H9 (cell line): ENCODE data around the gene PLEKHG2. TPM values are rescaled to one million over a fixed set of nuclear protein-coding genes. Genes with fewer than 3 reads are reported as not detected.

ENCODE experiments used
- DNase-seq: peaks from one replicate; pipeline ENCODE4 v3.0.0-alpha.2; 2017
- H2AFZ ChIP-seq: one replicate; pipeline ENCODE4 v1.6.1; 2013; ENCODE audit warnings: mild to moderate bottlenecking, low read length, control low read depth, moderate library complexity
- H2AK5ac ChIP-seq: 2 replicates; pipeline ENCODE4 v1.6.1; 2013; ENCODE audit warnings: low read length, control low read depth, mixed read lengths; ENCODE audit not compliant: insufficient read length
- H2BK120ac ChIP-seq: one replicate; pipeline ENCODE4 v1.6.1; 2013; ENCODE audit warnings: low read depth, mild to moderate bottlenecking, low read length, control low read depth, inconsistent platforms; ENCODE audit not compliant: poor library complexity, severe bottlenecking
- H2BK12ac ChIP-seq: 2 replicates; pipeline ENCODE4 v1.6.1; 2013; ENCODE audit warnings: low read length, control low read depth, mixed read lengths, low read depth; ENCODE audit not compliant: insufficient read length
- H2BK15ac ChIP-seq: 2 replicates; pipeline ENCODE4 v1.6.1; 2013; ENCODE audit warnings: low read depth, low read length, control low read depth
- H2BK20ac ChIP-seq: one replicate; pipeline ENCODE4 v1.6.1; 2013; ENCODE audit warnings: low read depth, mild to moderate bottlenecking, low read length, control low read depth, inconsistent platforms; ENCODE audit not compliant: poor library complexity, severe bottlenecking
- H2BK5ac ChIP-seq: 2 replicates; pipeline ENCODE4 v1.6.1; 2013; ENCODE audit warnings: low read length, control low read depth, mixed read lengths; ENCODE audit not compliant: insufficient read length
- H3K14ac ChIP-seq: 2 replicates; pipeline ENCODE4 v1.6.1; 2013; ENCODE audit warnings: low read length, control low read depth; ENCODE audit not compliant: insufficient read depth
- H3K18ac ChIP-seq: 2 replicates; pipeline ENCODE4 v1.6.1; 2013; ENCODE audit warnings: low read depth, mild to moderate bottlenecking, mixed read lengths, low read length, control low read depth; ENCODE audit not compliant: insufficient read length
- H3K23ac ChIP-seq: 2 replicates; pipeline ENCODE4 v1.6.1; 2013; ENCODE audit warnings: low read length, control low read depth, mixed read lengths, low read depth; ENCODE audit not compliant: insufficient read length
- H3K23me2 ChIP-seq: 2 replicates; pipeline ENCODE4 v1.6.1; 2013; ENCODE audit warnings: low read depth, mild to moderate bottlenecking, mixed read lengths, low read length, control low read depth; ENCODE audit not compliant: insufficient read length, poor library complexity, severe bottlenecking
- H3K27ac ChIP-seq: 2 replicates; pipeline ENCODE4 v1.5.1; 2013; ENCODE audit warnings: low read length, control low read depth, mixed read lengths, low read depth; ENCODE audit not compliant: insufficient read length
- H3K27me3 ChIP-seq: 2 replicates; pipeline ENCODE4 v1.6.1; 2013; ENCODE audit warnings: low read length, control low read depth, inconsistent platforms; ENCODE audit not compliant: insufficient read depth
- H3K4ac ChIP-seq: 2 replicates; pipeline ENCODE4 v1.6.1; 2013; ENCODE audit warnings: low read depth, mild to moderate bottlenecking, control low read depth, inconsistent platforms, low read length, moderate library complexity
- H3K4me1 ChIP-seq: 2 replicates; pipeline ENCODE4 v1.6.1; 2013; ENCODE audit warnings: low read length, control low read depth, inconsistent platforms; ENCODE audit not compliant: insufficient read depth
- H3K4me2 ChIP-seq: 2 replicates; pipeline ENCODE4 v1.6.1; 2013; ENCODE audit warnings: low read length, control low read depth, mixed read lengths; ENCODE audit not compliant: insufficient read length, insufficient read depth
- H3K56ac ChIP-seq: 2 replicates; pipeline ENCODE4 v1.6.1; 2013; ENCODE audit warnings: low read depth, mild to moderate bottlenecking, mixed read lengths, low read length, control low read depth; ENCODE audit not compliant: insufficient read length
- H3K79me1 ChIP-seq: 2 replicates; pipeline ENCODE4 v1.6.1; 2013; ENCODE audit warnings: low read depth, mild to moderate bottlenecking, moderate library complexity, low read length, control low read depth, inconsistent platforms; ENCODE audit not compliant: insufficient read depth, poor library complexity, severe bottlenecking
- H3K79me2 ChIP-seq: 2 replicates; pipeline ENCODE4 v1.6.1; 2013; ENCODE audit warnings: low read length, control low read depth, inconsistent platforms; ENCODE audit not compliant: insufficient read depth
- H3K9ac ChIP-seq: 2 replicates; pipeline ENCODE4 v1.6.1; 2013; ENCODE audit warnings: low read length, control low read depth, mixed read lengths; ENCODE audit not compliant: insufficient read length; ENCODE audit errors: extremely low read depth
- H3K9me3 ChIP-seq: one replicate; pipeline ENCODE4 v1.6.1; 2013; ENCODE audit warnings: low read depth, low read length, inconsistent platforms; ENCODE audit not compliant: control insufficient read depth
- H3T11ph ChIP-seq: one replicate; pipeline ENCODE4 v1.6.1; 2013; ENCODE audit warnings: mild to moderate bottlenecking, low read length, control low read depth, inconsistent platforms
- H4K20me1 ChIP-seq: one replicate; pipeline ENCODE4 v1.6.1; 2013; ENCODE audit not compliant: control insufficient read depth, insufficient read length, insufficient read depth
- H4K5ac ChIP-seq: 2 replicates; pipeline ENCODE4 v1.6.1; 2013; ENCODE audit warnings: low read depth, mild to moderate bottlenecking, mixed read lengths, low read length, control low read depth; ENCODE audit not compliant: insufficient read length
- H4K8ac ChIP-seq: replicated peaks from 2 replicates; pipeline ENCODE4 v1.6.1; 2013; ENCODE audit warnings: low read length, control low read depth, mixed read lengths, low read depth; ENCODE audit not compliant: insufficient read length
- H4K91ac ChIP-seq: 2 replicates; pipeline ENCODE4 v1.6.1; 2013; ENCODE audit warnings: low read depth, mild to moderate bottlenecking, moderate library complexity, mixed read lengths, low read length, control low read depth; ENCODE audit not compliant: insufficient read length
- H3K27ac Mint-ChIP-seq, 3 experiments: 2 replicates in 2 of 3; 3 replicates in 1 of 3; pipeline ENCODE4 v1.8.0; 2020 to 2021; ENCODE audit warnings: mixed read lengths in 3 of 3, mild to moderate bottlenecking in 1 of 3, moderate library complexity in 1 of 3
- H3K27me3 Mint-ChIP-seq: 2 replicates; pipeline ENCODE4 v1.8.0; 2021; ENCODE audit warnings: low read depth, mild to moderate bottlenecking, moderate library complexity, mixed read lengths
- H3K36me3 Mint-ChIP-seq, 3 experiments: 2 replicates in 2 of 3; 3 replicates in 1 of 3; pipeline ENCODE4 v1.8.0; 2020 to 2021; ENCODE audit warnings: low read depth in 3 of 3, mixed read lengths in 3 of 3; ENCODE audit not compliant: insufficient read depth in 1 of 3
- H3K4me1 Mint-ChIP-seq, 2 experiments: 2 replicates each; pipeline ENCODE4 v1.8.0; 2020; ENCODE audit warnings: mixed read lengths in 2 of 2
- H3K4me3 Mint-ChIP-seq, 2 experiments: 2 replicates in 1 of 2; 3 replicates in 1 of 2; pipeline ENCODE4 v1.8.0; 2020 to 2021; ENCODE audit warnings: mild to moderate bottlenecking in 2 of 2, mixed read lengths in 2 of 2, moderate library complexity in 1 of 2
- H3K9me3 Mint-ChIP-seq, 2 experiments: 2 replicates in 1 of 2; 3 replicates in 1 of 2; pipeline ENCODE4 v1.8.0; 2020; ENCODE audit warnings: mild to moderate bottlenecking in 2 of 2, mixed read lengths in 2 of 2, moderate library complexity in 1 of 2
- WGBS: extraction: QIAGEN DNeasy Blood & Tissue Kit; methylation state at CpG from one replicate; pipeline ENCODE4 v1.1.7; 2013; ENCODE audit warnings: missing lambda C conversion rate, low lambda C conversion rate, mixed read lengths; ENCODE audit not compliant: insufficient read length; ENCODE audit errors: extremely low coverage; 5-methylcytosine and 5-hydroxymethylcytosine counted together
- total RNA-seq: library from RNA; stranded (reverse); gene quantifications from 2 replicates; pipeline ENCODE4 v1.2.1, GENCODE V29; 2021
- TF ChIP-seq, protein P1 (sequence below): fragments of 200-600 bp; sonication (generic); conservative IDR thresholded peaks from 3 replicates; pipeline ENCODE4 v1.8.0; 2021; ENCODE audit warnings: antibody characterized with exemption, mild to moderate bottlenecking

Gene PLEKHG2
- total RNA-seq, 1 experiment from 2014 or later: 167 TPM

DNA sequence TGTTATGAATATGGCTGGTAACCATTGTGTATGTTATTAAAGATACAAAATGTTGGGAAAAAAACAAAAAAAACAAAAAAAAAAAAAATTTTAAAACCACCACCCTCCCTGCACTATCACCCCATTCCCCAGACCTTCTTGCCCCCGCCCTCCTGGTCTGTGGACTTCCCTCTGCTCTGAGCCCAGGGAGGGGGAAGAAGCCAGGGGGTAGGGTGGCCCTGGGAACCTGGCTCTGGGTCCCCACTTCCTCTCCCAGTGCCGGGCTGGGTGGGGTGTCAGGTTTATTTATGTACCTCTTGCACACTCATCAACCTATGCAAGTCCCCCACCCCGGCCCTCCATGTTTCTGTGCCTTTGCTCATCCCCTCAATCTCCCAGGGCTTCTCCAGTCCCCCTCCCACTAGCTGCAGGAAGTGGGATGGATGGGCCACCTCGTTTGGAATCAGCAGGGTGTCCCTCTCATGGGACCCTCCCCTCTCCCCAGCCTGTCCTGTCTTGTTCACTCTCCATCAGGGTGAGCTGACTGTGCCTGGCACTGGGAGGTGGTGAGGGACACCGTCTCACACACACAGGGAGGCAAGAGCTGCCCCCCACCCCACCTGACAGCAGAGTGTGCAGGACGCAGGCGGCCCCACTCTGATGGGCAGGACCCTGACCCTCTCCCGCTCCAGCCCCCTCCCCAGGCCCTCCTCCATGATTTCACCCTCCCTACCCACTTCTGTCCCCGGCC lies 27.5 kb upstream of the PLEKHG2 start:
- peak overlapping the region in 2 of 3 experiments; percentile 53 to 64; a peak in 3 of 7 replicates for H3K27ac Mint-ChIP-seq

More for the DNA sequence above, 27.5 kb upstream of the PLEKHG2 start:
- Histone ChIP-seq H4K8ac (no peak overlapping the region), H3K9ac (no peak overlapping the region), H3K4ac (no peak overlapping the region), H3K56ac (no peak overlapping the region), H3K79me1 (no peaks in the 10 kb centered on the region), H2BK12ac (no peak overlapping the region), H2BK120ac (no peak overlapping the region), H3K23ac (no peak overlapping the region), H4K20me1 (no peaks in the 10 kb centered on the region), H2BK5ac (no peak overlapping the region), H3T11ph (no peak overlapping the region), H3K27ac (no peak overlapping the region), H3K4me2 (no peak overlapping the region), H2BK20ac (no peak overlapping the region), H2AK5ac (no peak overlapping the region), H4K5ac (no peak overlapping the region), H2BK15ac (no peak overlapping the region), H2AFZ (no peak overlapping the region), H3K79me2 (no peaks in the 10 kb centered on the region), H3K18ac (no peak overlapping the region), H3K14ac (no peak overlapping the region; the same call in 1 of the 2 replicates), H3K23me2 (no peaks in the 10 kb centered on the region), H3K9me3 (no peaks in the 10 kb centered on the region), H4K91ac (no peak overlapping the region), H3K4me1 (no peaks in the 10 kb centered on the region), H3K27me3 (no peaks in the 10 kb centered on the region)
- WGBS: no CpG with 5 or more reads among the region's 9 CpGs
- DNase-seq: no peak
- TF ChIP-seq, protein P1, sequence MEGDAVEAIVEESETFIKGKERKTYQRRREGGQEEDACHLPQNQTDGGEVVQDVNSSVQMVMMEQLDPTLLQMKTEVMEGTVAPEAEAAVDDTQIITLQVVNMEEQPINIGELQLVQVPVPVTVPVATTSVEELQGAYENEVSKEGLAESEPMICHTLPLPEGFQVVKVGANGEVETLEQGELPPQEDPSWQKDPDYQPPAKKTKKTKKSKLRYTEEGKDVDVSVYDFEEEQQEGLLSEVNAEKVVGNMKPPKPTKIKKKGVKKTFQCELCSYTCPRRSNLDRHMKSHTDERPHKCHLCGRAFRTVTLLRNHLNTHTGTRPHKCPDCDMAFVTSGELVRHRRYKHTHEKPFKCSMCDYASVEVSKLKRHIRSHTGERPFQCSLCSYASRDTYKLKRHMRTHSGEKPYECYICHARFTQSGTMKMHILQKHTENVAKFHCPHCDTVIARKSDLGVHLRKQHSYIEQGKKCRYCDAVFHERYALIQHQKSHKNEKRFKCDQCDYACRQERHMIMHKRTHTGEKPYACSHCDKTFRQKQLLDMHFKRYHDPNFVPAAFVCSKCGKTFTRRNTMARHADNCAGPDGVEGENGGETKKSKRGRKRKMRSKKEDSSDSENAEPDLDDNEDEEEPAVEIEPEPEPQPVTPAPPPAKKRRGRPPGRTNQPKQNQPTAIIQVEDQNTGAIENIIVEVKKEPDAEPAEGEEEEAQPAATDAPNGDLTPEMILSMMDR: no peak
- Mint-ChIP-seq H3K36me3 (peaks cover 50 to 88% (median 87%) of the 10 kb centered on the region in 3 experiments), H3K27me3 (no peaks in the 10 kb centered on the region), H3K4me1 (peaks cover 3 to 7% of the 10 kb centered on the region in 2 experiments; a peak in 3 of 4 replicates), H3K4me3 (peak overlapping the region in 1 of 2 experiments; percentile 16; a peak in 1 of 5 replicates), H3K9me3 (no peaks in the 10 kb centered on the region)
